Measurements from ENCODE around the gene SNAPC2.

DNA sequence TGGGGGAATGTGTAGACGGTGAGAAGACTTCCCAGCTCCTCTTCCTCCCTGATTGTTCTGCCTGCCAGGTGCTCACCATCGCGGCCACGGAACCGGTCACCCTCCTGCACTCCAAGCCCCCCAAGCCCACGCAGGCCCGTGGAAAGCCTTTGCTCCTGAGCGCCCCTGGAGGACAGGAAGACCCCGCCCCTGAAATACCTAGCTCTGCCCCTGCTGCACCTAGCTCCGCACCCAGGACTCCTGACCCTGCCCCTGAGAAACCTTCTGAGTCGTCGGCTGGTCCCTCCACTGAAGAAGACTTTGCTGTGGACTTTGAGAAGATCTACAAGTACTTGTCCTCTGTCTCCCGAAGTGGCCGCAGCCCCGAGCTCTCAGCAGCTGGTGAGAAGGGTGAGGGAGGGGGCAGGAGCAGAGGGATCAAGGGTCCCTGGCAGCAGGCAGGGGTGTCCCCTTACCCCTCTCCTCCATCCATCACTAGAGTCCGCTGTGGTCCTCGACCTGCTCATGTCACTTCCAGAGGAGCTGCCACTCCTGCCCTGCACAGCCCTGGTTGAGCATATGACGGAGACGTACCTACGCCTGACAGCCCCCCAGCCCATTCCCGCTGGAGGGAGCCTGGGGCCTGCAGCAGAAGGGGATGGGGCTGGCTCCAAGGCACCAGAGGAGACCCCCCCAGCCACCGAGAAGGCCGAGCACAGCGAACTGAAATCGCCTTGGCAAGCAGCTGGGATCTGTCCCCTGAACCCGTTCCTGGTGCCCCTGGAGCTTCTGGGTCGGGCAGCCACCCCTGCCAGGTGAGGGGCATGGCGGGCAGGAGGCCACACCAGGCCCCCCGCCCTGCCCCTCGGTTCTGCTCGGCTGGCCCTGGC lies 2.1 kb downstream of the SNAPC2 start:
- TF ChIP-seq NFATC4 (CRISPR knock-in tag; IDR thresholded peaks at IDR 0.05), result no peak
- TF ChIP-seq, protein P1, sequence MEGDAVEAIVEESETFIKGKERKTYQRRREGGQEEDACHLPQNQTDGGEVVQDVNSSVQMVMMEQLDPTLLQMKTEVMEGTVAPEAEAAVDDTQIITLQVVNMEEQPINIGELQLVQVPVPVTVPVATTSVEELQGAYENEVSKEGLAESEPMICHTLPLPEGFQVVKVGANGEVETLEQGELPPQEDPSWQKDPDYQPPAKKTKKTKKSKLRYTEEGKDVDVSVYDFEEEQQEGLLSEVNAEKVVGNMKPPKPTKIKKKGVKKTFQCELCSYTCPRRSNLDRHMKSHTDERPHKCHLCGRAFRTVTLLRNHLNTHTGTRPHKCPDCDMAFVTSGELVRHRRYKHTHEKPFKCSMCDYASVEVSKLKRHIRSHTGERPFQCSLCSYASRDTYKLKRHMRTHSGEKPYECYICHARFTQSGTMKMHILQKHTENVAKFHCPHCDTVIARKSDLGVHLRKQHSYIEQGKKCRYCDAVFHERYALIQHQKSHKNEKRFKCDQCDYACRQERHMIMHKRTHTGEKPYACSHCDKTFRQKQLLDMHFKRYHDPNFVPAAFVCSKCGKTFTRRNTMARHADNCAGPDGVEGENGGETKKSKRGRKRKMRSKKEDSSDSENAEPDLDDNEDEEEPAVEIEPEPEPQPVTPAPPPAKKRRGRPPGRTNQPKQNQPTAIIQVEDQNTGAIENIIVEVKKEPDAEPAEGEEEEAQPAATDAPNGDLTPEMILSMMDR (IDR thresholded peaks at IDR 0.05), result no peak; the same call in 1 of the 2 replicates
- TF ChIP-seq ATF3 (CRISPR knock-in tag; conservative IDR thresholded peaks at IDR 0.05), result no peak
- TF ChIP-seq JUN (CRISPR knock-in tag; IDR thresholded peaks at IDR 0.05), result no peak
- no peak for TF ChIP-seq RELA (CRISPR knock-in tag; IDR thresholded peaks at IDR 0.05; ENCODE audit: borderline replicate concordance)
- TF ChIP-seq, protein P2, sequence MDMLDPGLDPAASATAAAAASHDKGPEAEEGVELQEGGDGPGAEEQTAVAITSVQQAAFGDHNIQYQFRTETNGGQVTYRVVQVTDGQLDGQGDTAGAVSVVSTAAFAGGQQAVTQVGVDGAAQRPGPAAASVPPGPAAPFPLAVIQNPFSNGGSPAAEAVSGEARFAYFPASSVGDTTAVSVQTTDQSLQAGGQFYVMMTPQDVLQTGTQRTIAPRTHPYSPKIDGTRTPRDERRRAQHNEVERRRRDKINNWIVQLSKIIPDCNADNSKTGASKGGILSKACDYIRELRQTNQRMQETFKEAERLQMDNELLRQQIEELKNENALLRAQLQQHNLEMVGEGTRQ (CRISPR knock-in tag; IDR thresholded peaks at IDR 0.05), result no peak
- TF ChIP-seq, protein P3, sequence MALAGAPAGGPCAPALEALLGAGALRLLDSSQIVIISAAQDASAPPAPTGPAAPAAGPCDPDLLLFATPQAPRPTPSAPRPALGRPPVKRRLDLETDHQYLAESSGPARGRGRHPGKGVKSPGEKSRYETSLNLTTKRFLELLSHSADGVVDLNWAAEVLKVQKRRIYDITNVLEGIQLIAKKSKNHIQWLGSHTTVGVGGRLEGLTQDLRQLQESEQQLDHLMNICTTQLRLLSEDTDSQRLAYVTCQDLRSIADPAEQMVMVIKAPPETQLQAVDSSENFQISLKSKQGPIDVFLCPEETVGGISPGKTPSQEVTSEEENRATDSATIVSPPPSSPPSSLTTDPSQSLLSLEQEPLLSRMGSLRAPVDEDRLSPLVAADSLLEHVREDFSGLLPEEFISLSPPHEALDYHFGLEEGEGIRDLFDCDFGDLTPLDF (CRISPR knock-in tag; IDR thresholded peaks at IDR 0.05), result no peak
- TF ChIP-seq, protein P4, sequence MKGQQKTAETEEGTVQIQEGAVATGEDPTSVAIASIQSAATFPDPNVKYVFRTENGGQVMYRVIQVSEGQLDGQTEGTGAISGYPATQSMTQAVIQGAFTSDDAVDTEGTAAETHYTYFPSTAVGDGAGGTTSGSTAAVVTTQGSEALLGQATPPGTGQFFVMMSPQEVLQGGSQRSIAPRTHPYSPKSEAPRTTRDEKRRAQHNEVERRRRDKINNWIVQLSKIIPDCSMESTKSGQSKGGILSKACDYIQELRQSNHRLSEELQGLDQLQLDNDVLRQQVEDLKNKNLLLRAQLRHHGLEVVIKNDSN (CRISPR knock-in tag; IDR thresholded peaks at IDR 0.05), result no peak
- TF ChIP-seq IRF2 (CRISPR knock-in tag; IDR thresholded peaks at IDR 0.05; ENCODE audit: borderline replicate concordance, low read depth), result no peak
- no peak for TF ChIP-seq ESRRA (CRISPR knock-in tag; IDR thresholded peaks at IDR 0.05; ENCODE audit: borderline replicate concordance)
- TF ChIP-seq, protein P5, sequence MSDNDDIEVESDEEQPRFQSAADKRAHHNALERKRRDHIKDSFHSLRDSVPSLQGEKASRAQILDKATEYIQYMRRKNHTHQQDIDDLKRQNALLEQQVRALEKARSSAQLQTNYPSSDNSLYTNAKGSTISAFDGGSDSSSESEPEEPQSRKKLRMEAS (CRISPR knock-in tag; IDR thresholded peaks at IDR 0.05), result no peak
- no peak for TF ChIP-seq ZNF138 (CRISPR knock-in tag; conservative IDR thresholded peaks at IDR 0.05)
- 0 out of 2 replicates have a peak, but pooled peaks have one; percentile 16 for TF ChIP-seq FOXP1 (CRISPR knock-in tag; IDR thresholded peaks at IDR 0.05; ENCODE audit: borderline replicate concordance)

All from WTC11 (cell line).